Measurements from ENCODE around the gene ZNF816.
"Not testable (repeated sequence)": the region's sequence is repeated elsewhere in the genome, so short reads cannot be mapped to it uniquely, and the experiment has no call there.

DNA sequence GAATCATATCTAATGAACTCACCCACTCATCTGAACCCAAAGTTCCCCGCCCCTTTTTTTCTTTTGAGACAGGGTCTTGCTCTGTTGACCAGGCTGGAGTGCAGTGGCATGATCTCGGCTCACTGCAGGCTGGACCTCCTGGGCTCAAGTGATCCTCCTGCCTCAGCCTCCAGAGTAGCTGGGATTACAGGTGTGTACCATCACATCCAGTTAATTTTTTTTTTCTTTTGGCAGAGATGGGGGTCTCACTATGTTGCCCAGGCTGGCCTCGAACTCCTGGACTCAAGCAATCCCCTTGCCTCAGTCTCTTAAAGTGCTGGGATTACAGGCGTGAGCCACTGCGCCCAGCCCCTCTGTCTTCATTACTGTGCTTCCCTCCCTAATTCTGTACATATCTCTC, 21.8 kb downstream of the ZNF816 start:
- not testable (repeated sequence) for TF ChIP-seq ZNF274 (IDR thresholded peaks at IDR 0.05; ENCODE audit: low read depth, low read length); SUZ12 (IDR thresholded peaks at IDR 0.05; ENCODE audit: extremely low read depth, insufficient read depth, insufficient read length); YY1 (IDR thresholded peaks at IDR 0.05; ENCODE audit: insufficient read depth, insufficient read length)
